HepG2 (cell line): ENCODE results near the gene NPNT. TPM values are rescaled to one million over a fixed set of nuclear protein-coding genes. Genes with fewer than 3 reads are reported as not detected.

Source experiments
- EZH2 ChIP-seq: conservative IDR thresholded peaks from 2 replicates; pipeline ENCODE4 v1.6.1; 2012; ENCODE audit warnings: mild to moderate bottlenecking, low read depth, low read length, moderate library complexity
- FOXK2 ChIP-seq: fragments of 450-650 bp; IDR thresholded peaks from 2 replicates; pipeline ENCODE4 v1.6.1; 2016
- ZC3H13 ChIP-seq: sonication (generic); formaldehyde crosslinking; IDR thresholded peaks from 2 replicates; pipeline ENCODE4 v1.8.1; 2023; ENCODE audit warnings: mild to moderate bottlenecking, missing genetic modification reagents, moderate library complexity
- ZMYM2 ChIP-seq: sonication (generic); formaldehyde crosslinking; IDR thresholded peaks from 2 replicates; pipeline ENCODE4 v1.8.0; 2022; ENCODE audit warnings: mild to moderate bottlenecking, missing genetic modification reagents
- ZNF260 ChIP-seq: sonication (generic); formaldehyde crosslinking; IDR thresholded peaks from 2 replicates; pipeline ENCODE4 v1.4.0; 2020; ENCODE audit warnings: missing genetic modification reagents, low read depth, mild to moderate bottlenecking, borderline replicate concordance
- polyA plus RNA-seq, 8 experiments: library from polyadenylated mRNA; depleted of rRNA in 3 of 8; stranded (reverse) in 7 of 8; unstranded in 1 of 8; fragments of >200 nt; fragmentation: Illumina TruSeq in 4 of 8; extraction: Trizol in 4 of 8; gene quantifications; 2 replicates each; pipeline versions ENCODE4 v1.2.1 to v1.2.3, GENCODE V29; 2011 to 2016; ENCODE audit warnings: low read depth in 4 of 8, missing spikeins in 1 of 8, mixed read lengths in 1 of 8; ENCODE audit not compliant: insufficient read depth in 1 of 8
- total RNA-seq, 5 experiments: library from RNA; depleted of rRNA; stranded (reverse); fragments of >200 nt; fragmentation: Illumina TruSeq; extraction: Trizol; gene quantifications; 2 replicates each; pipeline ENCODE4 v1.2.3, GENCODE V29; 2016; ENCODE audit warnings: low read depth in 1 of 5
- TF ChIP-seq, protein P1 (sequence below): sonication (generic); formaldehyde crosslinking; IDR thresholded peaks from 2 replicates; pipeline ENCODE4 v1.5.0; 2020; ENCODE audit warnings: mild to moderate bottlenecking, missing genetic modification reagents, borderline replicate concordance
- TF ChIP-seq, protein P2 (sequence below): sonication (generic); formaldehyde crosslinking; IDR thresholded peaks from 2 replicates; pipeline ENCODE4 v1.5.0; 2020; ENCODE audit warnings: missing genetic modification reagents

The NPNT gene
- total and polyA plus RNA-seq, 2 of the 13 experiments (the other 11 are each of a cell fraction or from before 2014, with no cell fraction given) = 1.1 to 19.1 TPM

DNA sequence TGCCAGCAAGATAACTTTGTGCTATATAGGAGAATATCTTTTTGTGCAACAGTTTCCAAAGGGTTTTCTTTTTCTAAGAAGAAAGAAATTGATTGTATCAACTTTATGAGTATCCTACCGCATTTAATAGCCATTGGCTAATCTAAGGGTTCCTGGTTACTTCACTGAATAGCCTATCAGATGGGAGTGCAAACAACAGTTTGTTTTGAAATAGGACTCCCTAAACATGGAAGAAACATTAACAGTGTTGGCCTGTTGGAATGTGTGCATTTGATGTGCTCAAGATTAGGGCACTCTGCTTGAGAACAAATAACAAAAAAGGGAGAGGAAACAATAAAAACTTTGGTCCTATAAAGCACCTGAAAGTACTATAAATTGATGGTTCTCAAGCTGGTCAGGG lies 29.1 kb downstream of the NPNT start (continued):
- TF ChIP-seq, protein P1, sequence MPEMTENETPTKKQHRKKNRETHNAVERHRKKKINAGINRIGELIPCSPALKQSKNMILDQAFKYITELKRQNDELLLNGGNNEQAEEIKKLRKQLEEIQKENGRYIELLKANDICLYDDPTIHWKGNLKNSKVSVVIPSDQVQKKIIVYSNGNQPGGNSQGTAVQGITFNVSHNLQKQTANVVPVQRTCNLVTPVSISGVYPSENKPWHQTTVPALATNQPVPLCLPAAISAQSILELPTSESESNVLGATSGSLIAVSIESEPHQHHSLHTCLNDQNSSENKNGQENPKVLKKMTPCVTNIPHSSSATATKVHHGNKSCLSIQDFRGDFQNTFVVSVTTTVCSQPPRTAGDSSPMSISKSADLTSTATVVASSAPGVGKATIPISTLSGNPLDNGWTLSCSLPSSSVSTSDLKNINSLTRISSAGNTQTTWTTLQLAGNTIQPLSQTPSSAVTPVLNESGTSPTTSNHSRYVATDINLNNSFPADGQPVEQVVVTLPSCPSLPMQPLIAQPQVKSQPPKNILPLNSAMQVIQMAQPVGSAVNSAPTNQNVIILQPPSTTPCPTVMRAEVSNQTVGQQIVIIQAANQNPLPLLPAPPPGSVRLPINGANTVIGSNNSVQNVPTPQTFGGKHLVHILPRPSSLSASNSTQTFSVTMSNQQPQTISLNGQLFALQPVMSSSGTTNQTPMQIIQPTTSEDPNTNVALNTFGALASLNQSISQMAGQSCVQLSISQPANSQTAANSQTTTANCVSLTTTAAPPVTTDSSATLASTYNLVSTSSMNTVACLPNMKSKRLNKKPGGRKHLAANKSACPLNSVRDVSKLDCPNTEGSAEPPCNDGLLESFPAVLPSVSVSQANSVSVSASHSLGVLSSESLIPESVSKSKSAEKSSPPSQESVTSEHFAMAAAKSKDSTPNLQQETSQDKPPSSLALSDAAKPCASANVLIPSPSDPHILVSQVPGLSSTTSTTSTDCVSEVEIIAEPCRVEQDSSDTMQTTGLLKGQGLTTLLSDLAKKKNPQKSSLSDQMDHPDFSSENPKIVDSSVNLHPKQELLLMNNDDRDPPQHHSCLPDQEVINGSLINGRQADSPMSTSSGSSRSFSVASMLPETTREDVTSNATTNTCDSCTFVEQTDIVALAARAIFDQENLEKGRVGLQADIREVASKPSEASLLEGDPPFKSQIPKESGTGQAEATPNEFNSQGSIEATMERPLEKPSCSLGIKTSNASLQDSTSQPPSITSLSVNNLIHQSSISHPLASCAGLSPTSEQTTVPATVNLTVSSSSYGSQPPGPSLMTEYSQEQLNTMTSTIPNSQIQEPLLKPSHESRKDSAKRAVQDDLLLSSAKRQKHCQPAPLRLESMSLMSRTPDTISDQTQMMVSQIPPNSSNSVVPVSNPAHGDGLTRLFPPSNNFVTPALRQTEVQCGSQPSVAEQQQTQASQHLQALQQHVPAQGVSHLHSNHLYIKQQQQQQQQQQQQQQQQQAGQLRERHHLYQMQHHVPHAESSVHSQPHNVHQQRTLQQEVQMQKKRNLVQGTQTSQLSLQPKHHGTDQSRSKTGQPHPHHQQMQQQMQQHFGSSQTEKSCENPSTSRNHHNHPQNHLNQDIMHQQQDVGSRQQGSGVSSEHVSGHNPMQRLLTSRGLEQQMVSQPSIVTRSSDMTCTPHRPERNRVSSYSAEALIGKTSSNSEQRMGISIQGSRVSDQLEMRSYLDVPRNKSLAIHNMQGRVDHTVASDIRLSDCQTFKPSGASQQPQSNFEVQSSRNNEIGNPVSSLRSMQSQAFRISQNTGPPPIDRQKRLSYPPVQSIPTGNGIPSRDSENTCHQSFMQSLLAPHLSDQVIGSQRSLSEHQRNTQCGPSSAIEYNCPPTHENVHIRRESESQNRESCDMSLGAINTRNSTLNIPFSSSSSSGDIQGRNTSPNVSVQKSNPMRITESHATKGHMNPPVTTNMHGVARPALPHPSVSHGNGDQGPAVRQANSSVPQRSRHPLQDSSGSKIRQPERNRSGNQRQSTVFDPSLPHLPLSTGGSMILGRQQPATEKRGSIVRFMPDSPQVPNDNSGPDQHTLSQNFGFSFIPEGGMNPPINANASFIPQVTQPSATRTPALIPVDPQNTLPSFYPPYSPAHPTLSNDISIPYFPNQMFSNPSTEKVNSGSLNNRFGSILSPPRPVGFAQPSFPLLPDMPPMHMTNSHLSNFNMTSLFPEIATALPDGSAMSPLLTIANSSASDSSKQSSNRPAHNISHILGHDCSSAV (CRISPR knock-in tag) = no peak
- TF ChIP-seq FOXK2 = no peak
- TF ChIP-seq, protein P2, sequence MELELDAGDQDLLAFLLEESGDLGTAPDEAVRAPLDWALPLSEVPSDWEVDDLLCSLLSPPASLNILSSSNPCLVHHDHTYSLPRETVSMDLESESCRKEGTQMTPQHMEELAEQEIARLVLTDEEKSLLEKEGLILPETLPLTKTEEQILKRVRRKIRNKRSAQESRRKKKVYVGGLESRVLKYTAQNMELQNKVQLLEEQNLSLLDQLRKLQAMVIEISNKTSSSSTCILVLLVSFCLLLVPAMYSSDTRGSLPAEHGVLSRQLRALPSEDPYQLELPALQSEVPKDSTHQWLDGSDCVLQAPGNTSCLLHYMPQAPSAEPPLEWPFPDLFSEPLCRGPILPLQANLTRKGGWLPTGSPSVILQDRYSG = no peak
- no peak for TF ChIP-seq EZH2
- no peak for TF ChIP-seq ZC3H13 (CRISPR knock-in tag)
- TF ChIP-seq ZMYM2 (CRISPR knock-in tag) = no peak
- no peak for TF ChIP-seq ZNF260
